Neural crest cell (in vitro differentiated cells): ENCODE data around the gene MECP2. TPM values are rescaled to one million over a fixed set of nuclear protein-coding genes. Genes with fewer than 3 reads are reported as not detected.

Experiments
- DNase-seq: peaks from one replicate; pipeline ENCODE4 v3.0.0; 2021; ENCODE audit warnings: low read depth, mixed read lengths, low spot score
- H3K27ac Mint-ChIP-seq: one replicate; pipeline ENCODE4 v1.8.0; 2021; ENCODE audit warnings: mild to moderate bottlenecking, mixed read lengths; ENCODE audit not compliant: unreplicated experiment
- H3K27me3 Mint-ChIP-seq: 2 replicates; pipeline ENCODE4 v1.8.0; 2021; ENCODE audit warnings: low read depth, mild to moderate bottlenecking, mixed read lengths
- H3K36me3 Mint-ChIP-seq: 2 replicates; pipeline ENCODE4 v1.8.0; 2021; ENCODE audit warnings: low read depth, mild to moderate bottlenecking, mixed read lengths
- H3K4me1 Mint-ChIP-seq: 2 replicates; pipeline ENCODE4 v1.8.0; 2021; ENCODE audit warnings: mixed read lengths
- H3K4me3 Mint-ChIP-seq: one replicate; pipeline ENCODE4 v1.8.0; 2021; ENCODE audit warnings: mild to moderate bottlenecking, mixed read lengths
- H3K9me3 Mint-ChIP-seq: 2 replicates; pipeline ENCODE4 v1.8.0; 2021; ENCODE audit warnings: mixed read lengths
- total RNA-seq: library from RNA; stranded (reverse); gene quantifications from 2 replicates; pipeline ENCODE4 v1.2.1, GENCODE V29; 2021
- TF ChIP-seq, protein P1 (sequence below): fragments of 200-600 bp; sonication (generic); conservative IDR thresholded peaks from 2 replicates; pipeline ENCODE4 v1.5.0; 2021; ENCODE audit warnings: antibody characterized with exemption, mild to moderate bottlenecking

MECP2 gene
- total RNA-seq, 1 donor from 2014 or later = 49.1 TPM

DNA sequence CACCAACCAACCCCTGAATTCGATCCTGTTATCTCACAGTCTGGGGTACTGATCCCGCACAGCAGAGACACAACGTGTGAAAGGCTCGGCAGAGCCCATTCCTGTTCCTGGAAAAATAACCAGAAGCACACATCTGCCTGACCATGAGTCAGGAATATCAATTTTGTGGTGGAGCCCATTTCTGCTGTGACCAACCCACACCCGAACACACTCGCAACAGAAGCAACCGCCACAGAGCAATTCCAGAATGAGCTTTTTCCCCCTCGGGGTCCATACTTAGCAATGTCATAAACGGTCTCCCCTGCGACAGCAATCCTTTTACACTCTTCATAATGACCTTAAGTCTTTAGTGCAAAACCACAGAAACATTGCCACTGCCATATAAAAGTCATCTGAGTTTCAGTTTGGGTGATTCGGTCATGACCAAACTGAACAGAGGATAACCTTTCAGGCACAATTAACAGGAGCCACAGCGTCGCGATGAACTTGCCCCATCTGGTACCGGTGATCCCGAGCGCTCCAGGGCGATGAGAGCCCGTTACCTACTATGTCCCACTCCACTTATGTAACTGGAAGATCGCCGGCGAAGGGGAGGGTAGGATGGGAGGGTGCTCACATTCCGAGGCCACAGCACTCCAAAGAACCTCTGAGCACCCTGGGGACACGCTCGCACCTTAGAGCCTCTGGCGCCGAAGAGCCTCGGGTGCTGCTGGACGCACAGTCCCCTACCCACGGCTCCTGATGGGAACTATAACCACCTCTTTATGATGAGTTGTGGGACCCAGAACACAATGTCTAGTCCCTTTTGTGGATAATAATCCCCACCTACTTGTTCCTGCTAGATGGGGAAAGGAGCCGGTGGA is 1.1 kb downstream of the MECP2 start:
- Mint-ChIP-seq H3K27ac (peak overlapping the region; percentile 30), H3K4me1 (peaks cover 48% of the 10 kb centered on the region), H3K36me3 (no peaks in the 10 kb centered on the region), H3K9me3 (peaks cover 6% of the 10 kb centered on the region), H3K4me3 (peak overlapping the region; percentile 86), H3K27me3 (no peaks in the 10 kb centered on the region)
- DNase-seq = no peak
- TF ChIP-seq, protein P1, sequence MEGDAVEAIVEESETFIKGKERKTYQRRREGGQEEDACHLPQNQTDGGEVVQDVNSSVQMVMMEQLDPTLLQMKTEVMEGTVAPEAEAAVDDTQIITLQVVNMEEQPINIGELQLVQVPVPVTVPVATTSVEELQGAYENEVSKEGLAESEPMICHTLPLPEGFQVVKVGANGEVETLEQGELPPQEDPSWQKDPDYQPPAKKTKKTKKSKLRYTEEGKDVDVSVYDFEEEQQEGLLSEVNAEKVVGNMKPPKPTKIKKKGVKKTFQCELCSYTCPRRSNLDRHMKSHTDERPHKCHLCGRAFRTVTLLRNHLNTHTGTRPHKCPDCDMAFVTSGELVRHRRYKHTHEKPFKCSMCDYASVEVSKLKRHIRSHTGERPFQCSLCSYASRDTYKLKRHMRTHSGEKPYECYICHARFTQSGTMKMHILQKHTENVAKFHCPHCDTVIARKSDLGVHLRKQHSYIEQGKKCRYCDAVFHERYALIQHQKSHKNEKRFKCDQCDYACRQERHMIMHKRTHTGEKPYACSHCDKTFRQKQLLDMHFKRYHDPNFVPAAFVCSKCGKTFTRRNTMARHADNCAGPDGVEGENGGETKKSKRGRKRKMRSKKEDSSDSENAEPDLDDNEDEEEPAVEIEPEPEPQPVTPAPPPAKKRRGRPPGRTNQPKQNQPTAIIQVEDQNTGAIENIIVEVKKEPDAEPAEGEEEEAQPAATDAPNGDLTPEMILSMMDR = no peak

DNA sequence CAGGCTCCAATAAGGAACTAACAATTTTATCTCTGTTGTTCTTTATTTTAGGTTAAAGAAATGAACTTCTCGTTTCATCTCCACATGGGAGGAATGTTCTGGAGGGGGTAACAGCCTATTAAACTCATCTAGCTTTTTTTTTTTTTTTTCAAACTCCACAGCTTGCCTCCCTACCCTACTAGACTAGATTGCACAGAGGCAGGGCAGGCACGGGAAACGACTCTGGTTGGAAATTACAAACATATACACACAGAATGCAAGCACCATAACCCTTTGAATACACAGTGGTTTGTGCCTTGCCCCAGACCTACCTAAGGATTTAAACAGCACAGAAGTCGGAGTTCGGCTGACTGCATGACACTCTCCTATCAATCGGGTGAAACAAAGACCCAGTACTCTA is 2.7 kb downstream of the MECP2 start:
- Mint-ChIP-seq H3K27ac (no peak overlapping the region), H3K4me1 (peaks cover 57% of the 10 kb centered on the region), H3K27me3 (no peaks in the 10 kb centered on the region), H3K4me3 (peak overlapping the region; percentile 86), H3K36me3 (no peaks in the 10 kb centered on the region), H3K9me3 (peaks cover 6% of the 10 kb centered on the region)
- DNase-seq = no peak
- TF ChIP-seq, protein P1 = no peak

DNA sequence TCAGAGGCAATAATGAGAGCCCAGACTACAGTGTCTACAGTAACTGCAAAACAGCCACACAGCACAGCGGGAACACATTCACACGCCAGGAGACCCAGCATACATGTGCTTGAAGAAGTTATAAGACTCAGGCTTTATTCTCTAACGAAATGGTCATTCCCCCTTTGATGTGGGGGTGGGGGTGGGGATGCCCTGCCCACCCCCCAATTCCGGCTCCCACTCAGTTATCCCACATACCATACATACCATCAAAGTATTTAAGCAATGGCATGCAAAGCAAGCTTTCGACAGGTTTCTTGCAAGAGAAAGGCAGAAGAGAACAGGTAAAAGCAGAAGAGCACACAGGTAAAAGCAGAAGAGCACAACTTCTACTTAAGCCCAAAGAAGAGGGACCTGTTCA is 3.6 kb downstream of the MECP2 start:
- DNase-seq = no peak
- TF ChIP-seq, protein P1 = no peak
- Mint-ChIP-seq H3K4me1 (peaks cover 57% of the 10 kb centered on the region), H3K27me3 (no peaks in the 10 kb centered on the region), H3K4me3 (peak overlapping the region; percentile 86), H3K36me3 (peaks cover 3% of the 10 kb centered on the region), H3K9me3 (peaks cover 6% of the 10 kb centered on the region), H3K27ac (no peak overlapping the region)

DNA sequence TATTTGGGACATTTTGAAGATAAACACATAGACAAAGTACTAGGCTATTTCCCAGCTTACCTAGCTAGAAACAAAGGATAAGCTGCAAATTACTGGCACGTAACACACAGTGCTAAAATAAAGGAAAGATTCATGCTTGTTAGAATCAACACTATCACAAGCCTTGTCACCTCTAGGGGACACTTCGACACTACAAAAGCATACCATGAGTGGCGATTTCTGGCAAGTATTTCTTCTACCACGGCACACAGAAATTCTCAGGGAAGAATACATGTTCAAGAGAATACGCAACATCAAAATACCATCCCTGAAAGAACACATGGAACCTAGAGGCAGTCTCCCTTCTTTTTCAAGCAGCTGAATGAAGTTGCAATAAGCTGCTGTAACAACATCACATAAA is 5.1 kb downstream of the MECP2 start:
- Mint-ChIP-seq H3K4me3 (peak overlapping the region; percentile 12), H3K36me3 (peaks cover 5% of the 10 kb centered on the region), H3K27me3 (no peaks in the 10 kb centered on the region), H3K4me1 (peaks cover 49% of the 10 kb centered on the region), H3K9me3 (no peaks in the 10 kb centered on the region), H3K27ac (no peak overlapping the region)
- DNase-seq = no peak
- TF ChIP-seq, protein P1 = no peak

DNA sequence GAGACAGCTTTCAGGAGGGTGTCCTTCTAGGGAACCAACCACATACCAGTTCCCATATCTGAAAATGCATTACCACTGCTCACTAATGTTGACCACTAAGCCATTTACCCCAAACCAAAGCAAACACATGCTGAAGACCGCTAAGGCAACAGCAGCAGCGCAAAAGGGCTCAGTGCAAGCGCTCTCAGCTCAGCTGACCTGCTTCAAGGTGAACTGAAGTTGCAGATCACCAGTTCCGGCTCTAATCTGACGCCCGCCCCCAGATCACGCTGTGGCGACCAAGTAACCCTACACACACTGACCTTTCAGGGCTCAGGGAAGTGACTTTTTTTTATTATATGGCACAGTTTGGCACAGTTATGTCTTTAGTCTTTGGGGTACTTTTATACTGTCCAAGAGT is 5.8 kb downstream of the MECP2 start:
- H3K27me3 Mint-ChIP-seq = no peaks in the 10 kb centered on the region
- no peak overlapping the region for H3K4me3 Mint-ChIP-seq
- peak overlapping the region; percentile 71 for H3K27ac Mint-ChIP-seq
- no peak for DNase-seq
- H3K9me3 Mint-ChIP-seq = no peaks in the 10 kb centered on the region
- peaks cover 49% of the 10 kb centered on the region for H3K4me1 Mint-ChIP-seq
- peaks cover 5% of the 10 kb centered on the region for H3K36me3 Mint-ChIP-seq
- TF ChIP-seq, protein P1 = no peak
